Cardiac muscle cell (in vitro differentiated cells and primary cell): ENCODE measurements around the gene ABHD6. TPM values are rescaled to one million over a fixed set of nuclear protein-coding genes. Genes with fewer than 3 reads are reported as not detected.

Experiments used
- DNase-seq, 2 donors: peaks; one replicate each; pipeline versions ENCODE4 v3.0.0 to v3.0.0-alpha.2; 2010 to 2017; ENCODE audit warnings: low read depth in 1 of 2, low spot score in 1 of 2
- H3K27ac ChIP-seq: fragments of 200-600 bp; sonication (generic); 2 replicates; pipeline ENCODE4 v1.5.1; 2016
- H3K27me3 ChIP-seq: fragments of 200-600 bp; sonication (generic); 2 replicates; pipeline ENCODE4 v1.6.0; 2016; ENCODE audit warnings: control low read depth
- H3K36me3 ChIP-seq: fragments of 200-600 bp; sonication (generic); 2 replicates; pipeline ENCODE4 v1.5.1; 2016; ENCODE audit warnings: control low read depth
- H3K4me1 ChIP-seq: fragments of 200-600 bp; sonication (generic); 2 replicates; pipeline ENCODE4 v1.8.1; 2017; ENCODE audit warnings: low read depth, mild to moderate bottlenecking, mixed run types
- H3K4me3 ChIP-seq: fragments of 200-600 bp; sonication (generic); 2 replicates; pipeline ENCODE4 v1.5.1; 2016; ENCODE audit warnings: mild to moderate bottlenecking
- H3K9me3 ChIP-seq: fragments of 200-600 bp; sonication (generic); 2 replicates; pipeline ENCODE4 v1.5.1; 2017; ENCODE audit warnings: low read depth, mild to moderate bottlenecking, control low read depth
- polyA plus RNA-seq: library from polyadenylated mRNA; unstranded; fragments of >200 nt; fragmentation: Nextera tagmentation; extraction: Ambion mirVana; gene quantifications from 2 replicates; pipeline ENCODE4 v1.2.1, GENCODE V29; 2016
- total RNA-seq: library from RNA; depleted of rRNA; stranded (reverse); fragments of >200 nt; gene quantifications from 2 replicates; pipeline ENCODE4 v1.2.3, GENCODE V29; 2016
- TF ChIP-seq, protein P1 (sequence below): IDR thresholded peaks from 2 replicates; pipeline ENCODE4 v1.5.1; 2012; ENCODE audit warnings: low read depth, mild to moderate bottlenecking, low read length

Gene ABHD6
- total and polyA plus RNA-seq, 2 experiments from 2014 or later: 12.9 to 31.4 TPM

DNA sequence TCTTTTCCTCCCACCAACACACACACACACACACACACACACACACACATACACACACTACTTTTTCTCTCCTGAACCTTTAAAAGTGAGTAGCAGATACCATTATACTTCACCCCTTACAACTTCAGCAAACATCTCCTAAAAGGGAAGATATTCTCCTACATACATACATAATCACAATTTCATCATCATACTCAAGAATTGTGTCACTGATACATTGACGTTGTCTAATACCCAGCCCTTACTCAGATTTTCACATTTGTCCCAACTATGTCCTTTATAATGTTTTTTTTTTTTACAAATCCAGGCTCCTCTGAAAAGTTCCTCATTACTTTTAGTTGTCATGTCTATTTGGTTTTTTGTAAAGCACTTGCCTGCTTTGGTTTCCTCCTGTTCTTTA lies 18.5 kb downstream of the ABHD6 start:
- no peak for DNase-seq
- TF ChIP-seq, protein P1, sequence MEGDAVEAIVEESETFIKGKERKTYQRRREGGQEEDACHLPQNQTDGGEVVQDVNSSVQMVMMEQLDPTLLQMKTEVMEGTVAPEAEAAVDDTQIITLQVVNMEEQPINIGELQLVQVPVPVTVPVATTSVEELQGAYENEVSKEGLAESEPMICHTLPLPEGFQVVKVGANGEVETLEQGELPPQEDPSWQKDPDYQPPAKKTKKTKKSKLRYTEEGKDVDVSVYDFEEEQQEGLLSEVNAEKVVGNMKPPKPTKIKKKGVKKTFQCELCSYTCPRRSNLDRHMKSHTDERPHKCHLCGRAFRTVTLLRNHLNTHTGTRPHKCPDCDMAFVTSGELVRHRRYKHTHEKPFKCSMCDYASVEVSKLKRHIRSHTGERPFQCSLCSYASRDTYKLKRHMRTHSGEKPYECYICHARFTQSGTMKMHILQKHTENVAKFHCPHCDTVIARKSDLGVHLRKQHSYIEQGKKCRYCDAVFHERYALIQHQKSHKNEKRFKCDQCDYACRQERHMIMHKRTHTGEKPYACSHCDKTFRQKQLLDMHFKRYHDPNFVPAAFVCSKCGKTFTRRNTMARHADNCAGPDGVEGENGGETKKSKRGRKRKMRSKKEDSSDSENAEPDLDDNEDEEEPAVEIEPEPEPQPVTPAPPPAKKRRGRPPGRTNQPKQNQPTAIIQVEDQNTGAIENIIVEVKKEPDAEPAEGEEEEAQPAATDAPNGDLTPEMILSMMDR: no peak
- Histone ChIP-seq H3K4me1 (no peaks in the 10 kb centered on the region), H3K9me3 (no peaks in the 10 kb centered on the region), H3K4me3 (no peak overlapping the region), H3K36me3 (peaks cover 8% of the 10 kb centered on the region), H3K27ac (no peak overlapping the region), H3K27me3 (no peaks in the 10 kb centered on the region)

DNA sequence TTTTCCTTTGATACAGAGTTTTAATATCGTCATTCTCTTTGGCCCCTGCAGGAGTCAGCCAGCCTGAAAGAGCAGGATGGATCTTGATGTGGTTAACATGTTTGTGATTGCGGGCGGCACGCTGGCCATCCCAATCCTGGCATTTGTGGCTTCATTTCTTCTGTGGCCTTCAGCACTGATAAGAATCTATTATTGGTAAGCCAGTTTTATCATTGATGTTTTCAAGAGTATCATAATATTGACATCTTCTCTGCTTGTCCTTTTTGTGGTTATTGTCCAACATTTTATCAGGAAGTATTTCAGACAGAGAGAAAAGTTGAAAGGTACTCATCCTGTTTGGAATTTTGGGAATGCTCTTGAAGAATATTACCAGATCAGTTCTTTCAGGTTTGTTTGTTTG lies 18.9 kb downstream of the ABHD6 start:
- H3K27me3 ChIP-seq: no peaks in the 10 kb centered on the region
- peaks cover 8% of the 10 kb centered on the region for H3K36me3 ChIP-seq
- H3K27ac ChIP-seq: no peak overlapping the region
- H3K4me1 ChIP-seq: no peaks in the 10 kb centered on the region
- H3K4me3 ChIP-seq: no peak overlapping the region
- no peak for DNase-seq
- H3K9me3 ChIP-seq: no peaks in the 10 kb centered on the region
- TF ChIP-seq, protein P1: no peak

DNA sequence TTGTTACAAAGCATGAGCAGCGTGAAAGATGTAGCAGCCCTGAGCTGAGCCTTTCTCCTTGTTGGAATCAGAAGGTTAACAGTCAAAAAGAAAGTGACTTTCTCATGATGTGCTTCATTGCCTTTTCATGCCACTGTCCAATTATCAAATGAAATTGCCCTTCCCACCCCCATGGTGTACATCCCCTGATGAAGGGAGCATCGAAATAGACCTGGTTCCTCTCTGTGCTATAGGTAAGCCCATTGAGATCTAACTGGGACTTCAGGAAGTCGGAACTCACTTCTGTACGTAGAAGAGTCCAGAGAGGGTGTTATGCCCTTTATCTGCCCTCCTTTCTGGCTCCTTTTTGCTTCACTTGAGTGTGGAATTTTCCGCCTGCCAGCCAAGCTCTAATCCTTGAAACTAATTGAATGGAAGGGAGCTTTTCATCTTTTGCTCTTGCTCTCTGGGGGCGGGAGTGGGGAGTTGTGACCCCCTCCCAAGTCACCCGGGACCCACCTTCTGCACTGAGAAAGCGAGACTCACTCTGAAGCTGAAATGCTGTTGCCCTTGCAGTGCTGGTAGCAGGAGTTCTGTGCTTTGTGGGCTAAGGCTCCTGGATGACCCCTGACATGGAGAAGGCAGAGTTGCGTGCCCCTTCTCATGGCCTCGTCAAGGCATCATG lies 20.9 kb downstream of the ABHD6 start:
- Histone ChIP-seq H3K36me3 (peaks cover 8% of the 10 kb centered on the region), H3K4me3 (no peak overlapping the region), H3K27ac (no peak overlapping the region), H3K27me3 (no peaks in the 10 kb centered on the region), H3K9me3 (no peaks in the 10 kb centered on the region), H3K4me1 (no peaks in the 10 kb centered on the region)
- TF ChIP-seq, protein P1: no peak
- DNase-seq: peak in 1 of 2 donors; percentile 40

DNA sequence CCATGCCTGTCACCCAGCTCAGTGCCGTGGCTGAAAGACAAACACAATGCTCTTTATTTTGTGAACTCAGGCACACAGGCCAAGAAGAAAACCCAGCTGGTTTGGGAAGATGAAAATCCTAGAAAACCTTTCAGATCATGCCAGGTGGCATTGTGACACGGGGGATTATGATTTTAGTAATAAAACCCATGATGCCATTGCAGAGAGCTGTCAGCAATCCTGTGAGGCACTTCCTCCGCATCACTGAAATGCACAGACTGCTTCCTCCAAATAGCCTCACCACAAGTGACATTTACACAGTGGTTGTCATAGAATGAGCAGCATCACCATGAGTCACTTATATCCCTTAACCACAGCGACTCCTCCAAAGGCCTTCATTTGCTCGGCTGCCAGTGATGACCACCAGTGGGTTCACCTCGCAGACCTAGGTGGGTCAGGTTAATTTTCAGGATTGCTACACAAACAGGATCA lies 22.7 kb downstream of the ABHD6 start:
- peak in 1 of 2 donors; percentile 41 for DNase-seq
- TF ChIP-seq, protein P1: no peak
- H3K4me3 ChIP-seq: no peak overlapping the region
- peaks cover 8% of the 10 kb centered on the region for H3K36me3 ChIP-seq
- no peaks in the 10 kb centered on the region for H3K4me1 ChIP-seq
- no peaks in the 10 kb centered on the region for H3K9me3 ChIP-seq
- H3K27me3 ChIP-seq: no peaks in the 10 kb centered on the region
- no peak overlapping the region for H3K27ac ChIP-seq

DNA sequence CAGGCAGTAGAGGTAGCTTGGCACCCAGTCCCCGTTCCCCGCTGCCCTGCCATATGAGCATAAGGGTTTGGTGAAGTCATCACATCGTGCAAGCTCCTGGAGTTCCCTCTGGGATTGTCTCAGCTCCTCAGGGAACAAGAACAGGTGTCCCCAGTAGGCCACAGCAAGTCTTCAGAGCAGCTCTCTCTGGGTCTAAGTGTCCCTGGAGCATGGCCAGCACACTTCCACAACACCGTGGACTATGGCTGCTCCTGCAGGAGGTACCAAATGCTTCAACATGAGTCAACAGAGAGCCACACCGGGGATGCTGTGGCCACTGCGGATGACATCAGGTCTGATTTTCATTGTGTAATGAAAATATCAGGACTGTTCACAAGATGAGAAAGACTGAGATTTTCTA lies 23.1 kb downstream of the ABHD6 start:
- no peak overlapping the region for H3K27ac ChIP-seq

More for the DNA sequence above, 23.1 kb downstream of the ABHD6 start:
- Histone ChIP-seq H3K36me3 (peaks cover 8% of the 10 kb centered on the region), H3K4me3 (no peak overlapping the region), H3K4me1 (no peaks in the 10 kb centered on the region), H3K27me3 (no peaks in the 10 kb centered on the region), H3K9me3 (no peaks in the 10 kb centered on the region)
- TF ChIP-seq, protein P1: no peak
- no peak for DNase-seq
